Neural crest cell (in vitro differentiated cells): ENCODE measurements around the gene SETD7. TPM values are rescaled to one million over a fixed set of nuclear protein-coding genes. Genes with fewer than 3 reads are reported as not detected.

ENCODE experiments used
- DNase-seq: peaks from one replicate; pipeline ENCODE4 v3.0.0; 2021; ENCODE audit warnings: low read depth, mixed read lengths, low spot score
- H3K27ac Mint-ChIP-seq: one replicate; pipeline ENCODE4 v1.8.0; 2021; ENCODE audit warnings: mild to moderate bottlenecking, mixed read lengths; ENCODE audit not compliant: unreplicated experiment
- H3K27me3 Mint-ChIP-seq: 2 replicates; pipeline ENCODE4 v1.8.0; 2021; ENCODE audit warnings: low read depth, mild to moderate bottlenecking, mixed read lengths
- H3K36me3 Mint-ChIP-seq: 2 replicates; pipeline ENCODE4 v1.8.0; 2021; ENCODE audit warnings: low read depth, mild to moderate bottlenecking, mixed read lengths
- H3K4me1 Mint-ChIP-seq: 2 replicates; pipeline ENCODE4 v1.8.0; 2021; ENCODE audit warnings: mixed read lengths
- H3K4me3 Mint-ChIP-seq: one replicate; pipeline ENCODE4 v1.8.0; 2021; ENCODE audit warnings: mild to moderate bottlenecking, mixed read lengths
- H3K9me3 Mint-ChIP-seq: 2 replicates; pipeline ENCODE4 v1.8.0; 2021; ENCODE audit warnings: mixed read lengths
- CTCF ChIP-seq: fragments of 200-600 bp; sonication (generic); conservative IDR thresholded peaks from 2 replicates; pipeline ENCODE4 v1.5.0; 2021; ENCODE audit warnings: antibody characterized with exemption, mild to moderate bottlenecking
- total RNA-seq: library from RNA; stranded (reverse); gene quantifications from 2 replicates; pipeline ENCODE4 v1.2.1, GENCODE V29; 2021

The SETD7 gene
- total RNA-seq, 1 donor from 2014 or later = 11.1 TPM

GRCh38 chr4:139506774-139507173 is 49.2 kb downstream of the SETD7 start:
- no peak for TF ChIP-seq CTCF
- H3K27ac Mint-ChIP-seq = no peak overlapping the region
- peaks cover 2% of the 10 kb centered on the region for H3K9me3 Mint-ChIP-seq
- H3K27me3 Mint-ChIP-seq = no peaks in the 10 kb centered on the region
- peaks cover 9% of the 10 kb centered on the region for H3K4me1 Mint-ChIP-seq
- DNase-seq = no peak
- no peak overlapping the region for H3K4me3 Mint-ChIP-seq
- peaks cover 3% of the 10 kb centered on the region for H3K36me3 Mint-ChIP-seq

- no peak for TF ChIP-seq CTCF
- H3K27me3 Mint-ChIP-seq = no peaks in the 10 kb centered on the region
- no peak overlapping the region for H3K27ac Mint-ChIP-seq
- DNase-seq = no peak
- H3K4me1 Mint-ChIP-seq = peaks cover 17% of the 10 kb centered on the region
- H3K4me3 Mint-ChIP-seq = no peak overlapping the region
- peaks cover 3% of the 10 kb centered on the region for H3K36me3 Mint-ChIP-seq
- peaks cover 2% of the 10 kb centered on the region for H3K9me3 Mint-ChIP-seq
These were observed 52.3 kb downstream of the SETD7 start for GRCh38 chr4:139503622-139504166.

- H3K36me3 Mint-ChIP-seq = peaks cover 3% of the 10 kb centered on the region
- DNase-seq = no peak
- peaks cover 21% of the 10 kb centered on the region for H3K4me1 Mint-ChIP-seq
- no peak for TF ChIP-seq CTCF
- H3K9me3 Mint-ChIP-seq = peaks cover 2% of the 10 kb centered on the region
- H3K4me3 Mint-ChIP-seq = no peak overlapping the region
- H3K27me3 Mint-ChIP-seq = no peaks in the 10 kb centered on the region
- H3K27ac Mint-ChIP-seq = no peak overlapping the region
These were observed 53.8 kb downstream of the SETD7 start for GRCh38 chr4:139501927-139502899.

- DNase-seq = no peak
- Mint-ChIP-seq H3K27ac (no peak overlapping the region), H3K27me3 (no peaks in the 10 kb centered on the region), H3K4me1 (peaks cover 21% of the 10 kb centered on the region), H3K9me3 (peaks cover 2% of the 10 kb centered on the region), H3K4me3 (no peak overlapping the region), H3K36me3 (peaks cover 3% of the 10 kb centered on the region)
- no peak for TF ChIP-seq CTCF
These were observed 54.5 kb downstream of the SETD7 start for GRCh38 chr4:139501527-139501926.

- H3K4me1 Mint-ChIP-seq = peaks cover 21% of the 10 kb centered on the region
- peak overlapping the region; percentile 79 for H3K27ac Mint-ChIP-seq
- no peak for TF ChIP-seq CTCF
- no peak overlapping the region for H3K4me3 Mint-ChIP-seq
- H3K9me3 Mint-ChIP-seq = peaks cover 2% of the 10 kb centered on the region
- no peak for DNase-seq
- no peaks in the 10 kb centered on the region for H3K27me3 Mint-ChIP-seq
- H3K36me3 Mint-ChIP-seq = peaks cover 3% of the 10 kb centered on the region
These were observed 54.9 kb downstream of the SETD7 start for GRCh38 chr4:139501117-139501516.
